Endothelial cell of umbilical vein (primary cell): ENCODE data around the gene RNF169. TPM values are rescaled to one million over a fixed set of nuclear protein-coding genes. Genes with fewer than 3 reads are reported as not detected.

Source experiments
- BruUV-seq: library from RNA; stranded (reverse); fragments of 400-500 nt; replicated peaks from 2 replicates; lab custom pipeline; 2021; lab: Mats Ljungman, UMichigan
- CTCF ChIA-PET: fragments of 300-600, 350-600 bp; sonication (Branson Sonifier 250); formaldehyde crosslinking; loops from one replicate; lab custom pipeline; 2021; ENCODE audit warnings: antibody characterized with exemption, inconsistent platforms; lab: Charles Lee
- POLR2A ChIA-PET: fragments of 300-600, 350-600 bp; sonication (Branson Sonifier 250); formaldehyde crosslinking; loops from one replicate; lab custom pipeline; 2021; ENCODE audit warnings: antibody characterized with exemption, inconsistent platforms; lab: Charles Lee
- DNase-seq: peaks from one replicate; pipeline ENCODE4 v3.0.0-alpha.2; 2011; ENCODE audit warnings: low read depth, low spot score
- FAIRE-seq: peaks from 2 replicates; lab custom pipeline; 2011; peaks lifted over from hg19 to GRCh38; lab: Jason Lieb, UNC
- H2AFZ ChIP-seq: 2 replicates; pipeline ENCODE4 v1.6.0; 2012; ENCODE audit warnings: low read depth, low read length, control low read depth, inconsistent platforms
- H3K27ac ChIP-seq: 2 replicates; pipeline ENCODE4 v1.5.1; 2011; ENCODE audit warnings: low read depth, mild to moderate bottlenecking, control low read depth, low read length, moderate library complexity; ENCODE audit not compliant: insufficient read depth
- H3K27me3 ChIP-seq, 2 experiments: 2 replicates each; pipeline versions ENCODE4 v1.6.0 to v1.6.1; 2011; ENCODE audit warnings: low read length in 2 of 2, mixed read lengths in 1 of 2; ENCODE audit not compliant: control insufficient read depth in 2 of 2, insufficient read depth in 2 of 2
- H3K36me3 ChIP-seq, 2 experiments: 2 replicates in 1 of 2; 3 replicates in 1 of 2; pipeline ENCODE4 v1.5.1; 2011; ENCODE audit warnings: low read length in 2 of 2, mild to moderate bottlenecking in 1 of 2, moderate library complexity in 1 of 2; ENCODE audit not compliant: control insufficient read depth in 2 of 2, insufficient read depth in 2 of 2; ENCODE audit errors: extremely low read depth in 1 of 2
- H3K4me1 ChIP-seq: 3 replicates; pipeline ENCODE4 v1.5.1; 2011; ENCODE audit warnings: mild to moderate bottlenecking, low read length; ENCODE audit not compliant: control insufficient read depth, insufficient read depth; ENCODE audit errors: extremely low read depth
- H3K4me2 ChIP-seq: 2 replicates; pipeline ENCODE4 v1.6.1; 2011; ENCODE audit warnings: low read length, control low read depth, mixed read lengths; ENCODE audit not compliant: insufficient read depth
- H3K4me3 ChIP-seq, 3 experiments: fragments of 200-600 bp in 1 of 3; sonication (generic), shearing (Covaris generic) in 1 of 3; replicated peaks in 1 of 3; 2 replicates each; pipeline ENCODE4 v1.5.1; 2011 to 2016; ENCODE audit warnings: control low read depth in 3 of 3, low read length in 3 of 3, mild to moderate bottlenecking in 2 of 3, inconsistent platforms in 1 of 3, low read depth in 1 of 3, moderate library complexity in 1 of 3; ENCODE audit not compliant: insufficient read depth in 1 of 3
- H3K79me2 ChIP-seq: 2 replicates; pipeline ENCODE4 v1.6.0; 2012; ENCODE audit warnings: low read length, inconsistent platforms; ENCODE audit not compliant: control insufficient read depth, insufficient read depth
- H3K9ac ChIP-seq: replicated peaks from 2 replicates; pipeline ENCODE3; 2011; ENCODE audit warnings: low read length, control low read depth; ENCODE audit not compliant: insufficient read depth; ENCODE audit errors: extremely low read depth
- H3K9me1 ChIP-seq: replicated peaks from 3 replicates; pipeline ENCODE4 v1.6.0; 2011; ENCODE audit warnings: mild to moderate bottlenecking, low read length; ENCODE audit not compliant: control insufficient read depth, insufficient read depth; ENCODE audit errors: extremely low read depth
- H3K9me3 ChIP-seq: replicated peaks from 2 replicates; pipeline ENCODE4 v1.5.1; 2012; ENCODE audit warnings: low read length, inconsistent platforms; ENCODE audit not compliant: control insufficient read depth, insufficient read depth
- H4K20me1 ChIP-seq: replicated peaks from 2 replicates; pipeline ENCODE3; 2011; ENCODE audit warnings: mild to moderate bottlenecking, low read length; ENCODE audit not compliant: control insufficient read depth, insufficient read depth; ENCODE audit errors: extremely low read depth
- EZH2 ChIP-seq: IDR thresholded peaks from 2 replicates; pipeline ENCODE4 v1.6.1; 2012; ENCODE audit warnings: borderline replicate concordance, low read depth, mild to moderate bottlenecking, moderate library complexity, low read length, inconsistent platforms; ENCODE audit not compliant: severe bottlenecking
- FOS ChIP-seq: IDR thresholded peaks from 2 replicates; pipeline ENCODE4 v1.6.1; 2011; ENCODE audit warnings: mild to moderate bottlenecking, low read length, moderate library complexity, borderline replicate concordance; ENCODE audit not compliant: insufficient read depth
- GATA2 ChIP-seq: IDR thresholded peaks from 2 replicates; pipeline ENCODE4 v1.7.0; 2011; ENCODE audit warnings: low read depth, mild to moderate bottlenecking, moderate library complexity, mixed read lengths, low read length; ENCODE audit not compliant: insufficient read length, insufficient read depth
- JUN ChIP-seq: IDR thresholded peaks from 2 replicates; pipeline ENCODE4 v1.6.1; 2011; ENCODE audit warnings: borderline replicate concordance, low read depth; ENCODE audit not compliant: insufficient read length, insufficient read depth
- MYC ChIP-seq: IDR thresholded peaks from one replicate; pipeline ENCODE4 v1.6.1; 2011; ENCODE audit warnings: mild to moderate bottlenecking, low read depth, low read length
- POLR2A ChIP-seq: IDR thresholded peaks from 2 replicates; pipeline ENCODE4 v1.6.1; 2012; ENCODE audit warnings: low read depth, mild to moderate bottlenecking, control low read depth, low read length
- POLR2AphosphoS5 ChIP-seq: IDR thresholded peaks from 2 replicates; pipeline ENCODE4 v1.6.1; 2012; ENCODE audit warnings: low read depth, mild to moderate bottlenecking, control low read depth, low read length, moderate library complexity; ENCODE audit not compliant: insufficient read depth
- dilution Hi-C: fragments of 300-500 bp; cut with MboI; formaldehyde crosslinking; loops from one replicate; pipeline ENCODE4 v1.15.0; 2019; ENCODE audit warnings: low sequenced_read_pairs; ENCODE audit not compliant: extremely low pct_ligation_motif_present
- intact Hi-C: fragments of 100-400 bp; cut with micrococcal nuclease; formaldehyde crosslinking; loops from one replicate; pipeline ENCODE4 v1.10.0; 2022
- polyA plus RNA-seq, 4 experiments: library from polyadenylated mRNA; depleted of rRNA in 3 of 4; stranded (reverse) in 3 of 4; unstranded in 1 of 4; fragments of >200 nt; gene quantifications; 2 replicates each; pipeline versions ENCODE4 v1.2.1 to v1.2.3, GENCODE V29; 2011 to 2012; ENCODE audit warnings: missing spikeins in 1 of 4
- total RNA-seq: library from RNA; stranded (reverse); gene quantifications from 2 replicates; pipeline ENCODE4 v1.2.3, GENCODE V29; 2021
- TF ChIP-seq, protein P1 (sequence below), 2 donors: IDR thresholded peaks; 1 replicate in 1 of 2; 2 replicates in 1 of 2; pipeline ENCODE4 v1.5.1; 2011; ENCODE audit warnings: low read length in 2 of 2, mild to moderate bottlenecking in 2 of 2, moderate library complexity in 2 of 2, control low read depth in 1 of 2, inconsistent platforms in 1 of 2, low read depth in 1 of 2; ENCODE audit not compliant: insufficient read depth in 1 of 2; ENCODE audit errors: extremely low read depth in 1 of 2
- TF ChIP-seq, protein P2 (sequence below): IDR thresholded peaks from 2 replicates; pipeline ENCODE4 v1.6.1; 2011; ENCODE audit not compliant: insufficient read depth, insufficient read length

The RNF169 gene
- total and polyA plus RNA-seq, 2 donors (not counting 3 experiments of a cell fraction or from before 2014, with no cell fraction given), result 5.8 to 21.3 TPM

DNA sequence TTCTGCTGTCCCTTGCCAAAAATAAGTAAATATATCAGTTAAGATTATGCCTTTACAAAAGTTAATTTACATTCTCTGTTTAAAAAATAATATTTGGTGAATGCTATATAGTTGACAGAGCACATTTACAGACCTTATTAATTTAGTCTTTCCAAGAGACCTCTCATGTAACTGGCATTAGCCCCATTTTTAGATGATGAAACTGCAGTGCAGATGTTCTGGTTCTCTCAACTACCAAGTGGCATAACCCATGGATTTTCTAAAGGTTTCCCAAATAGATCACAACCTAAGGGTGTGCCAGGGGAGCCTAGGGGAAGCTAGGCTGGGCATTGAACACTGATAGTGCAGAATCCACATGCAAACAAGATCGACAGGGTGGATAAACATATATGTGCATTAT lies 88.5 kb downstream of the RNF169 start:
- BruUV-seq, result TSS peak; percentile 3
- intact Hi-C loops, result no loop called here
- Histone ChIP-seq H3K4me1 (peaks cover 23% of the 10 kb centered on the region), H3K27me3 (no peaks in the 10 kb centered on the region), H3K36me3 (peaks cover 7 to 13% of the 10 kb centered on the region in 2 experiments), H4K20me1 (no peaks in the 10 kb centered on the region), H3K9me1 (no peaks in the 10 kb centered on the region), H2AFZ (no peak overlapping the region), H3K79me2 (no peaks in the 10 kb centered on the region), H3K9me3 (no peaks in the 10 kb centered on the region), H3K4me3 (no peak overlapping the region), H3K4me2 (no peak overlapping the region), H3K9ac (no peak overlapping the region), H3K27ac (no peak overlapping the region)
- CTCF ChIA-PET, result interaction anchor here (1.5 kb wide), 1 partner anchor 93 kb away, joined by 3 read pairs; no protein-coding TSS in a partner anchor
- dilution Hi-C loops, result no loop called here
- FAIRE-seq (no peak), DNase-seq (no peak)
- POLR2A ChIA-PET, result no interaction called here
- TF ChIP-seq MYC, result no peak
- TF ChIP-seq GATA2, result no peak
- TF ChIP-seq POLR2AphosphoS5, result no peak
- no peak for TF ChIP-seq EZH2
- TF ChIP-seq, protein P1, sequence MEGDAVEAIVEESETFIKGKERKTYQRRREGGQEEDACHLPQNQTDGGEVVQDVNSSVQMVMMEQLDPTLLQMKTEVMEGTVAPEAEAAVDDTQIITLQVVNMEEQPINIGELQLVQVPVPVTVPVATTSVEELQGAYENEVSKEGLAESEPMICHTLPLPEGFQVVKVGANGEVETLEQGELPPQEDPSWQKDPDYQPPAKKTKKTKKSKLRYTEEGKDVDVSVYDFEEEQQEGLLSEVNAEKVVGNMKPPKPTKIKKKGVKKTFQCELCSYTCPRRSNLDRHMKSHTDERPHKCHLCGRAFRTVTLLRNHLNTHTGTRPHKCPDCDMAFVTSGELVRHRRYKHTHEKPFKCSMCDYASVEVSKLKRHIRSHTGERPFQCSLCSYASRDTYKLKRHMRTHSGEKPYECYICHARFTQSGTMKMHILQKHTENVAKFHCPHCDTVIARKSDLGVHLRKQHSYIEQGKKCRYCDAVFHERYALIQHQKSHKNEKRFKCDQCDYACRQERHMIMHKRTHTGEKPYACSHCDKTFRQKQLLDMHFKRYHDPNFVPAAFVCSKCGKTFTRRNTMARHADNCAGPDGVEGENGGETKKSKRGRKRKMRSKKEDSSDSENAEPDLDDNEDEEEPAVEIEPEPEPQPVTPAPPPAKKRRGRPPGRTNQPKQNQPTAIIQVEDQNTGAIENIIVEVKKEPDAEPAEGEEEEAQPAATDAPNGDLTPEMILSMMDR (IDR thresholded peaks at IDR 0.05; ENCODE audit: extremely low read depth in 1 of 2, insufficient read depth in 1 of 2, low read depth in 1 of 2, low read length in 2 of 2), result no peak
- no peak for TF ChIP-seq POLR2A
- TF ChIP-seq, protein P2, sequence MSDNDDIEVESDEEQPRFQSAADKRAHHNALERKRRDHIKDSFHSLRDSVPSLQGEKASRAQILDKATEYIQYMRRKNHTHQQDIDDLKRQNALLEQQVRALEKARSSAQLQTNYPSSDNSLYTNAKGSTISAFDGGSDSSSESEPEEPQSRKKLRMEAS, result no peak
- TF ChIP-seq FOS, result no peak
- TF ChIP-seq JUN, result no peak
